Endothelial cell of umbilical vein (primary cell): Measurements from ENCODE around the gene LANCL2. TPM values are rescaled to one million over a fixed set of nuclear protein-coding genes. Genes with fewer than 3 reads are reported as not detected.

Experiments
- BruUV-seq: library from RNA; stranded (reverse); fragments of 400-500 nt; replicated peaks from 2 replicates; lab custom pipeline; 2021; lab: Mats Ljungman, UMichigan
- CTCF ChIA-PET: fragments of 300-600, 350-600 bp; sonication (Branson Sonifier 250); formaldehyde crosslinking; loops from one replicate; lab custom pipeline; 2021; ENCODE audit warnings: antibody characterized with exemption, inconsistent platforms; lab: Charles Lee
- POLR2A ChIA-PET: fragments of 300-600, 350-600 bp; sonication (Branson Sonifier 250); formaldehyde crosslinking; loops from one replicate; lab custom pipeline; 2021; ENCODE audit warnings: antibody characterized with exemption, inconsistent platforms; lab: Charles Lee
- DNase-seq: peaks from one replicate; pipeline ENCODE4 v3.0.0-alpha.2; 2011; ENCODE audit warnings: low read depth, low spot score
- FAIRE-seq: peaks from 2 replicates; lab custom pipeline; 2011; peaks lifted over from hg19 to GRCh38; lab: Jason Lieb, UNC
- H2AFZ ChIP-seq: 2 replicates; pipeline ENCODE4 v1.6.0; 2012; ENCODE audit warnings: low read depth, low read length, control low read depth, inconsistent platforms
- H3K27ac ChIP-seq: 2 replicates; pipeline ENCODE4 v1.5.1; 2011; ENCODE audit warnings: low read depth, mild to moderate bottlenecking, control low read depth, low read length, moderate library complexity; ENCODE audit not compliant: insufficient read depth
- H3K27me3 ChIP-seq, 2 experiments: 2 replicates each; pipeline versions ENCODE4 v1.6.0 to v1.6.1; 2011; ENCODE audit warnings: low read length in 2 of 2, mixed read lengths in 1 of 2; ENCODE audit not compliant: control insufficient read depth in 2 of 2, insufficient read depth in 2 of 2
- H3K36me3 ChIP-seq, 2 experiments: 2 replicates in 1 of 2; 3 replicates in 1 of 2; pipeline ENCODE4 v1.5.1; 2011; ENCODE audit warnings: low read length in 2 of 2, mild to moderate bottlenecking in 1 of 2, moderate library complexity in 1 of 2; ENCODE audit not compliant: control insufficient read depth in 2 of 2, insufficient read depth in 2 of 2; ENCODE audit errors: extremely low read depth in 1 of 2
- H3K4me1 ChIP-seq: 3 replicates; pipeline ENCODE4 v1.5.1; 2011; ENCODE audit warnings: mild to moderate bottlenecking, low read length; ENCODE audit not compliant: control insufficient read depth, insufficient read depth; ENCODE audit errors: extremely low read depth
- H3K4me2 ChIP-seq: 2 replicates; pipeline ENCODE4 v1.6.1; 2011; ENCODE audit warnings: low read length, control low read depth, mixed read lengths; ENCODE audit not compliant: insufficient read depth
- H3K4me3 ChIP-seq, 3 experiments: fragments of 200-600 bp in 1 of 3; sonication (generic), shearing (Covaris generic) in 1 of 3; replicated peaks in 1 of 3; 2 replicates each; pipeline ENCODE4 v1.5.1; 2011 to 2016; ENCODE audit warnings: control low read depth in 3 of 3, low read length in 3 of 3, mild to moderate bottlenecking in 2 of 3, inconsistent platforms in 1 of 3, low read depth in 1 of 3, moderate library complexity in 1 of 3; ENCODE audit not compliant: insufficient read depth in 1 of 3
- H3K79me2 ChIP-seq: 2 replicates; pipeline ENCODE4 v1.6.0; 2012; ENCODE audit warnings: low read length, inconsistent platforms; ENCODE audit not compliant: control insufficient read depth, insufficient read depth
- H3K9ac ChIP-seq: replicated peaks from 2 replicates; pipeline ENCODE3; 2011; ENCODE audit warnings: low read length, control low read depth; ENCODE audit not compliant: insufficient read depth; ENCODE audit errors: extremely low read depth
- H3K9me1 ChIP-seq: replicated peaks from 3 replicates; pipeline ENCODE4 v1.6.0; 2011; ENCODE audit warnings: mild to moderate bottlenecking, low read length; ENCODE audit not compliant: control insufficient read depth, insufficient read depth; ENCODE audit errors: extremely low read depth
- H3K9me3 ChIP-seq: replicated peaks from 2 replicates; pipeline ENCODE4 v1.5.1; 2012; ENCODE audit warnings: low read length, inconsistent platforms; ENCODE audit not compliant: control insufficient read depth, insufficient read depth
- H4K20me1 ChIP-seq: replicated peaks from 2 replicates; pipeline ENCODE3; 2011; ENCODE audit warnings: mild to moderate bottlenecking, low read length; ENCODE audit not compliant: control insufficient read depth, insufficient read depth; ENCODE audit errors: extremely low read depth
- CTCF ChIP-seq, 2 donors: IDR thresholded peaks; 1 replicate in 1 of 2; 2 replicates in 1 of 2; pipeline ENCODE4 v1.5.1; 2011; ENCODE audit warnings: low read length in 2 of 2, mild to moderate bottlenecking in 2 of 2, moderate library complexity in 2 of 2, control low read depth in 1 of 2, inconsistent platforms in 1 of 2, low read depth in 1 of 2; ENCODE audit not compliant: insufficient read depth in 1 of 2; ENCODE audit errors: extremely low read depth in 1 of 2
- EZH2 ChIP-seq: IDR thresholded peaks from 2 replicates; pipeline ENCODE4 v1.6.1; 2012; ENCODE audit warnings: borderline replicate concordance, low read depth, mild to moderate bottlenecking, moderate library complexity, low read length, inconsistent platforms; ENCODE audit not compliant: severe bottlenecking
- FOS ChIP-seq: IDR thresholded peaks from 2 replicates; pipeline ENCODE4 v1.6.1; 2011; ENCODE audit warnings: mild to moderate bottlenecking, low read length, moderate library complexity, borderline replicate concordance; ENCODE audit not compliant: insufficient read depth
- GATA2 ChIP-seq: IDR thresholded peaks from 2 replicates; pipeline ENCODE4 v1.7.0; 2011; ENCODE audit warnings: low read depth, mild to moderate bottlenecking, moderate library complexity, mixed read lengths, low read length; ENCODE audit not compliant: insufficient read length, insufficient read depth
- JUN ChIP-seq: IDR thresholded peaks from 2 replicates; pipeline ENCODE4 v1.6.1; 2011; ENCODE audit warnings: borderline replicate concordance, low read depth; ENCODE audit not compliant: insufficient read length, insufficient read depth
- MAX ChIP-seq: IDR thresholded peaks from 2 replicates; pipeline ENCODE4 v1.6.1; 2011; ENCODE audit not compliant: insufficient read depth, insufficient read length
- MYC ChIP-seq: IDR thresholded peaks from one replicate; pipeline ENCODE4 v1.6.1; 2011; ENCODE audit warnings: mild to moderate bottlenecking, low read depth, low read length
- POLR2A ChIP-seq: IDR thresholded peaks from 2 replicates; pipeline ENCODE4 v1.6.1; 2012; ENCODE audit warnings: low read depth, mild to moderate bottlenecking, control low read depth, low read length
- POLR2AphosphoS5 ChIP-seq: IDR thresholded peaks from 2 replicates; pipeline ENCODE4 v1.6.1; 2012; ENCODE audit warnings: low read depth, mild to moderate bottlenecking, control low read depth, low read length, moderate library complexity; ENCODE audit not compliant: insufficient read depth
- dilution Hi-C: fragments of 300-500 bp; cut with MboI; formaldehyde crosslinking; loops from one replicate; pipeline ENCODE4 v1.15.0; 2019; ENCODE audit warnings: low sequenced_read_pairs; ENCODE audit not compliant: extremely low pct_ligation_motif_present
- intact Hi-C: fragments of 100-400 bp; cut with micrococcal nuclease; formaldehyde crosslinking; loops from one replicate; pipeline ENCODE4 v1.10.0; 2022
- polyA plus RNA-seq, 4 experiments: library from polyadenylated mRNA; depleted of rRNA in 3 of 4; stranded (reverse) in 3 of 4; unstranded in 1 of 4; fragments of >200 nt; gene quantifications; 2 replicates each; pipeline versions ENCODE4 v1.2.1 to v1.2.3, GENCODE V29; 2011 to 2012; ENCODE audit warnings: missing spikeins in 1 of 4
- total RNA-seq: library from RNA; stranded (reverse); gene quantifications from 2 replicates; pipeline ENCODE4 v1.2.3, GENCODE V29; 2021

The LANCL2 gene
- total and polyA plus RNA-seq, 2 donors (not counting 3 experiments of a cell fraction or from before 2014, with no cell fraction given), result 19.2 to 25.3 TPM

DNA sequence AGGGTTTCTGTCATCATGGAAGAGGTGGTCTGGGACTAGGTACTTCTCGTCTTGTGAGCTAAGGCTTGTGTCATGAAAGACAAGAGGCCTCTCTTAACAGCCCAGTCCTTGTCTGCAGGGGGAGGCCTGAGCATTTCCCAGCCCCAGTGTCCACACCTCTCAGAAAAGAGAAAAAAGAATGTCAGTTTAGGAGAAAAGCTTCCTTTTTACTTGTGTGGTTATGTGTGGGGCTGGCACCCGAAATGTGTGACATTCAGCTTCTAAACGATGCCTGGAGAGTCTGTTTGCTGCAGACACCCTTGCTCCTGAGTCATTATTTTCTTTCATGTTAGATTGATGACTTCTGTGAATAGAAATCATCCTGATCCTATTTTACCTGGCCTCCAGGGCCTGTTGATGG lies 67.4 kb downstream of the LANCL2 start:
- BruUV-seq, result no TSS peak
- Histone ChIP-seq H3K4me3 (no peak overlapping the region), H3K27me3 (no peaks in the 10 kb centered on the region), H3K4me2 (no peak overlapping the region), H3K9ac (no peak overlapping the region), H3K79me2 (no peaks in the 10 kb centered on the region), H3K9me1 (no peaks in the 10 kb centered on the region), H3K36me3 (no peaks in the 10 kb centered on the region), H4K20me1 (no peaks in the 10 kb centered on the region), H2AFZ (no peak overlapping the region), H3K27ac (no peak overlapping the region), H3K4me1 (no peaks in the 10 kb centered on the region), H3K9me3 (no peaks in the 10 kb centered on the region)
- DNase-seq (no peak), FAIRE-seq (no peak)
- POLR2A ChIA-PET, result no interaction called here
- intact Hi-C loops, result no loop called here
- dilution Hi-C loops, result no loop called here
- no peak for TF ChIP-seq GATA2
- TF ChIP-seq EZH2, result no peak
- TF ChIP-seq FOS, result no peak
- TF ChIP-seq POLR2AphosphoS5, result no peak
- TF ChIP-seq POLR2A, result no peak
- TF ChIP-seq MYC, result no peak
- TF ChIP-seq MAX, result no peak
- TF ChIP-seq CTCF (IDR thresholded peaks at IDR 0.05; ENCODE audit: extremely low read depth in 1 of 2, insufficient read depth in 1 of 2, low read depth in 1 of 2, low read length in 2 of 2), result no peak
- no peak for TF ChIP-seq JUN
- CTCF ChIA-PET, result interaction anchor here (0.6 to 1.9 kb wide), 4 partner anchors 8 to 161 kb away, joined by 3 to 9 read pairs (median 6); no protein-coding TSS in a partner anchor
